ENCODE data around the gene ADM5. TPM values are rescaled to one million over a fixed set of nuclear protein-coding genes. Genes with fewer than 3 reads are reported as not detected.

Gene ADM5
- 3.8 TPM for polyA plus RNA-seq (2012; ENCODE audit: insufficient read depth, insufficient read length, low read depth)

DNA sequence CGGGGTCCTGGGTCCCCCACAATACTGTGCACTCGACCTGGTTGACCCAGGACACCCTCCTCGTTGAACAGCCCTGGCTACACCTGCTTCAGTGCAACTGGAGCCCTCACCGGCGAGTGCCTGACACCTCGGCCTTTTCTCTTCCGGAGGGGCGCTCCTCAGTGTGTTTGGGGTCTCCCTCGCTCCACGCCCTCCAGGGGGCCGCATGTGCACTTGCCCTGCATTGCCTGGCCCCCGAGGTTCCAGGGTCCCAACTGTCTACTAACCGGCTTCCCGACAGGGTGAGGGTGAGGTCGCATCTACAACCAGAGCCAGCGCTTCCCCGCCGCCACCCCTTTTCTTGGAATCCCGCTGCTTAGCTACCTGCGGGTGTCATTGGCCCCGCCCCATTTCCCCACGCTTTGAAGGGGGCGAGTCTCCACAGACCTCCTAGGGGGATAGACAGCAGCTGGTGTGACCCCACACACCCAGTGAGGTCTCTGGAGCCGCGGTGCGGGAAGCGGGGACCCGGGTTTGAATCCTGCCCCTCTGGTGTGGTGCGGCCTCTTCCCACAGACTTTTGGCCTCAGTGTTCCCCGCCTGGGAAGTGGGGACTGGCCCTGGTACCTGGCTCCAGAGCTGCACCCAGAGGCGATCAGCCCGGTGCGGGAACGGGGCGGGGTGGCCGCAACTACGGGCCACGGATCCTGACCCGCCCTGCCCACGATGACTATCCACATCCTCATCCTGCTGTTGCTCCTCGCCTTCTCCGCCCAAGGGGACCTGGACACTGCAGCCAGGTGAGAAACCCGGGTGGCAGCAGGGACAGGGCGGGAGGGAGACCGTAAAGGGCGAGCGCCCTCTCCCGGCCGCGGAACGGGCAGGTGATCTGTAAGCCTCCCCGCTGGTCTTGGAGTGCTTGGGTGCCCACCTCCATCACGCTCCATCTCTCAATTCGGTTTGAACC, at the start of gene ADM5:
ADM5 (plus strand) TSS at position 462 of the 946 bp plus-strand sequence; CDS start at position 706, 244 bp downstream.
- H3K4me3 ChIP-seq (ENCODE audit: low read depth, low read length) = peak within 1 kb of the TSS; percentile 66
- peak; percentile 63 for TF ChIP-seq CTCF (IDR thresholded peaks at IDR 0.05; ENCODE audit: low read depth, low read length)
- peaks cover 22% of the 10 kb centered on the region for H3K36me3 ChIP-seq
- H3K27me3 ChIP-seq = peaks cover 11% of the 10 kb centered on the region; the same call in 1 of the 2 replicates
- peaks cover 5% of the 10 kb centered on the region; the same call in 1 of the 2 replicates for H3K4me1 ChIP-seq
- DNase-seq = peak; percentile 71
- no peaks in the 10 kb centered on the region for H3K9me3 ChIP-seq

DNA sequence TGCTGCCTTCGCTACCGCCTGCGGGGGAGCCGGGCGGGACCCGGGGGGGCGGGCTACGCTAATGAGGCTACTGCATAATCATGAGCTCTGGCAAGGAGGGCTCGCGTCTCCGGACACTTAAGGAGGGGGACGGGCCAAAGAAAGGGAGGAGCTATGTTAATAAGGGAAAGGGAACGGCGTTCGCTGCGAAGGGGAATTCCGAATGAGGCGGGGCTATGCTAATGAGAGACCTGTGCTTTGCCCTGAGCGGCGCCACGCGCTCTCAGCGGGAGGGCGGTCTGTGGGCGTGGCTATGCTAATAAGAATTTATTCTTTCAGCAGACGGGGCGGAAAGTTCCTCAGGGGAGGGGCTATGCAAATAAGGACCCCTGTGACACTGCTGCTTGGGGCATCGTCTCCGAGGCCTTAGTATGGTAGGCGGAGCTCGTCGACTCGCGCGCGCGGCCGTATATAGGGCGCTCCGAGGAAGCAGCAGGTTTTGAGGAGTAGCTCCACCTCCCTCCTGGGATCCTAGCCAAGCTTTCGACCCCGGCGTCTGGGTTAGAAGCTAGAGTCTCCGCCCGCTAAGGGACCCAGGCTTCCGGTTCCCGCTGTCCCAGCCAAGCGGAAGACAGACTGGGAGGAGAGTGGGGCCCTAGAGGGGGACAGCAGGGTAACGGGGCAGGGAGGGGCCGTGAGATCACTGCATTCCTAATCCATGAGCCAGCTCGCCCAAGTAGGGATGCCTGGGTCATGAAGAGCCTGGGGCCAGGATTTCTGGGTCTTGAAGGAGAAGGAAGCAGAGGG, 49.1 kb upstream of the ADM5 start, which contains the start of gene RRAS:
RRAS (minus strand) TSS at position 31 of the 786 bp plus-strand sequence. CDS start 45 bp downstream, outside the sequence.
- H3K36me3 ChIP-seq = peaks cover 3% of the 10 kb centered on the region; the same call in 1 of the 2 replicates
- peak within 1 kb of the TSS; percentile 51 for H3K4me3 ChIP-seq (ENCODE audit: low read depth, low read length)
- TF ChIP-seq CTCF (IDR thresholded peaks at IDR 0.05; ENCODE audit: low read depth, low read length) = no peak
- no peaks in the 10 kb centered on the region for H3K27me3 ChIP-seq
- no peaks in the 10 kb centered on the region for H3K9me3 ChIP-seq
- H3K4me1 ChIP-seq = peaks cover 8% of the 10 kb centered on the region
- peak; percentile 100 for DNase-seq

DNA sequence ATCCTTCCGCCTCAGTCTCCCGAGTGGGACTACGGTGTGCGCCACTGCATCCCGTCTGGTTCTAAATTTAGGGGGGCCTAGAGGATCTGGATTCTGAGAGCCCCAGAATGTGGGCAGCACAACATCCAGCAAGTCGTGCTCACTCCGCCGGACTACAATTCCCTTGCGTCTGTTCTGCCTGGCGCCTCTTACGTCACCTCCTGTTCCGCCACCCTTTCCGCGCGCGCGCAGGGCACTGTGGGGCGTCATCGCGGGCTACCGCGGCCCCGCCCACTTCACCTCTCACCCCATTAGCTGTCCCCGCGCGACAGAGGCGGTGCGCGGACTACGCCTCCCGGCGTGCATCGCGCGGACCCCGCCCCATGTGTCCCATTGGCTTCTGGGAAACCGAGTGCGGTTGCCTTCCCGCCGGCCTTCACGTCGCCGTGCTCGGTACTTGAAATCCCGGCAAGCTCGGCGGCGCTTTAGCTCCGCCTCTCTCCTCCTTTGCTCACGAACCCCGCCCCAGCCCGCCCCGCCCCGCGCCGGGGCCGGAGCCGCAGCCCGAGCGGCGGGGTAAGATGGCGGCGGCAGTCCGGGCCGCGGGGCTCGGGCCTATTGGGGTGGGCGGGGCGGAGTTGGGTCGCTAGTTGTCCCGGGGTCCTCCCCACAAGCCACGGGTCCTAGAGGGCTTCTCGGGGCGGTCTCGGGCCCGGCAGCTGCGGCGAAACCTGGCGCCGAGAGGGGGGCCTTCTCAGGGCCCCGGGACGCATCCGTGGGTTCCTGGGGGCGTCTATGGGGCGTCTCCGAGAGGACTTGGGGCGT, 47.5 kb upstream of the ADM5 start, which contains the start of gene SCAF1:
SCAF1 (plus strand) TSS at position 522 of the 804 bp plus-strand sequence. CDS start 2,818 bp downstream, outside the sequence.
- peak; percentile 99 for DNase-seq
- Histone ChIP-seq H3K36me3 (peaks cover 16% of the 10 kb centered on the region), H3K4me3 (ENCODE audit: low read depth, low read length) (peak within 1 kb of the TSS; percentile 84), H3K9me3 (no peaks in the 10 kb centered on the region), H3K4me1 (peaks cover 8% of the 10 kb centered on the region), H3K27me3 (no peaks in the 10 kb centered on the region)
- no peak for TF ChIP-seq CTCF (IDR thresholded peaks at IDR 0.05; ENCODE audit: low read depth, low read length)

GRCh38 chr19:49642492-49643035, 46.8 kb upstream of the ADM5 start:
- H3K4me1 ChIP-seq = peaks cover 8% of the 10 kb centered on the region
- H3K4me3 ChIP-seq (ENCODE audit: low read depth, low read length) = peak overlapping the region; percentile 84
- no peaks in the 10 kb centered on the region for H3K27me3 ChIP-seq
- peaks cover 23% of the 10 kb centered on the region for H3K36me3 ChIP-seq
- DNase-seq = no peak
- no peak for TF ChIP-seq CTCF (IDR thresholded peaks at IDR 0.05; ENCODE audit: low read depth, low read length)
- no peaks in the 10 kb centered on the region for H3K9me3 ChIP-seq

DNA sequence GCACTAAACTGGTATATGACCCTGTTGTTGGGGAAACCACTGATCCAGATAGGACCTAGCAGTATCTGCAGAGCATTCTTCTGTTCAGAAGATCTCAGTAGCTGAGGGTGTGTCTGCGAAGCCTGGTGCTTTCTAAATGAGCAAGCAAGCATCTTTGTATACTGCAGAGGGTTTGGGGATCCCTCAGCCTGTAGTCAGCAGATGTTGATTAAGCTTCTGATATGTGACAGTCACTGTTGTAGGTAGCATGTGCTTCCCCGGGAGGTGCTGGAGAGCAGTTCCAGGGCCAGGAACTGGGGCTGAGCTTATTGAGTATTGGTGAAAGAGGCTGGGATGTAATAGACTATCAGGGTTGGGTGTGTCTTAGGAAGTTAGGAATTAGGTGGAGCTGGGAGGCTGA, 45.9 kb upstream of the ADM5 start:
- Histone ChIP-seq H3K27me3 (no peaks in the 10 kb centered on the region), H3K36me3 (peaks cover 24% of the 10 kb centered on the region), H3K4me3 (ENCODE audit: low read depth, low read length) (no peak overlapping the region), H3K4me1 (peaks cover 8% of the 10 kb centered on the region), H3K9me3 (no peaks in the 10 kb centered on the region)
- no peak for TF ChIP-seq CTCF (IDR thresholded peaks at IDR 0.05; ENCODE audit: low read depth, low read length)
- no peak for DNase-seq

Measured in BE2C (cell line).